Dedifferentiated amniotic fluid mesenchymal stem cell (primary cell): ENCODE results near the gene SLC46A1.
A peak's percentile ranks its signal among the peaks of the same experiment; 100 is the strongest.

Source experiments
- DNase-seq: peaks from one replicate; pipeline ENCODE4 v3.0.0-alpha.2; 2016; ENCODE audit errors: extremely low spot score

The SLC46A1 gene

DNA sequence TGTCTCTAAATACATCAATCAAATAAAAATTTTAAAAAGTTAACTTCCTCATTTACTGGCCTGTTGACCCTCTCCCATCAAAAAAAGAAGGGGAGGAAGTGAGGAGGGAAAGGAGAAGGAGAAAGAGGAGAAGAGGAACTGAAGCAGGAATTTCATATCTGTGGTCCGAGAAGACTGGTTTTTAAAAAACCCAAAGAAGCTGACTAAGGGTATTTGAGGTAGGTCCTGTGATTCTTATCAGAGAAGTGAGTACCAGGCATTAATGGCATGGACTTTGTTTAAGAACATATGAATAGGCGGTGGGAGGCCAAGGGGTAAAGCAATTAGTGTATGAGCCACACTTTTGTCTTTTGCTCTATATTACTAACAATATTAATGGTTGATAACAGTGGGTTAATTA, 2.0 kb downstream of the SLC46A1 start:
- DNase-seq, result no peak

DNA sequence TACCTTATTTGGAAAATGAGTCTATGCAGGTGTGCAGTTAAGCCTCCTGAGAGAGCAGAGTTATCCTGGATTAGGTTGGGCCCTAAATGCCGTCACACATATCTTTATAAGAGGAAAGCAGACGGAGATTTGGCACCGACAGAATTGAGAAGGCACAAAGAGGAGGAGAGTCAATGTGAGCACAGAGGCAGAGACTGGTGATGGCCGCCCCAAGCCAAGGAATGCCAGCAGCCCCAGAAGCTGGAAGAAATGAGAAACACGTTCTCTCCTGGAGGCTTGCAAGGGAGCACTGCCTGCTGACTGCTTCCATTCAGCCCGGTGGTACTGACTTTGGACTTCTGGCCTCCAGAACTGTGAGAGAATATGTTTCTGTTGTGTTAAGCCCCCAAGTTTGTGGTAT, 3.2 kb downstream of the SLC46A1 start:
- DNase-seq, result no peak

DNA sequence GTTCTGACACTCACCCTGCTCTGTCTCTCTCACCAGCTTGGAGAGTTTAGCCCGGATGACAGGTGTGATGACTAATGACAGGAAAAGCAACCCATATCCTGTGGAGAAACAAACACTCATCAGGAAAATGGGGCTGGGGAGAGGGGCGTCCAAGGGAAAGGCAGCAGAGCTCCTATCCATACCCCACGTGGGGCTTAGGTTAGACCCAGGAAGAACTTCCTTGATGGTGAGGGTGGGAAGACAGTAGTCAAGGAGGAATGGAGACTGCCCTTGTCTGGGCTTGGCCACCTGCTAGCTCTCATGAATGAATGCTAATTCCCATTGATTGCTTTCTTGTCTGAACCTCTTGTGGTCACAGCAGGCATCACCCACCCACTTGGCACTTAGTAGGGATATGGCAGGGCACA, 3.8 kb downstream of the SLC46A1 start:
- DNase-seq, result no peak

DNA sequence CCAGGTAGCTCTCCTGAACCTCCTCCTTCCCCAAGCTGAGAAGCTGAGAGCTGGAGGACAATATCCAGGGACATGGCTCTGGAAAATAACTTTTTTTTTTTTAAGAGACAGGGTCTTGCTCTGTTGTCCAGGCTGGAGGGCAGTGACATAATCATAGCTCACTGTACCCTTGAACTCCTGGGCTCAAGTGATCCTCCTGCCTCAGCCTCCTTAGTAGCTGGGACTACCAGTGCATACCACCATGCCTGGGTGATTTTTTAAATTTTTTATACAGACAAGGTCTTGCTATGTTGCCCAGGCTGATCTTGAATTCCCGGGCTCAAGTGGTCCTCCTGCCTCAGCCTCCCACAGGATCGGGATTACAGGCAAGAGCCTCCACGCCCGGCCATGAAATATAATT, 6.2 kb downstream of the SLC46A1 start:
- DNase-seq, result no peak

DNA sequence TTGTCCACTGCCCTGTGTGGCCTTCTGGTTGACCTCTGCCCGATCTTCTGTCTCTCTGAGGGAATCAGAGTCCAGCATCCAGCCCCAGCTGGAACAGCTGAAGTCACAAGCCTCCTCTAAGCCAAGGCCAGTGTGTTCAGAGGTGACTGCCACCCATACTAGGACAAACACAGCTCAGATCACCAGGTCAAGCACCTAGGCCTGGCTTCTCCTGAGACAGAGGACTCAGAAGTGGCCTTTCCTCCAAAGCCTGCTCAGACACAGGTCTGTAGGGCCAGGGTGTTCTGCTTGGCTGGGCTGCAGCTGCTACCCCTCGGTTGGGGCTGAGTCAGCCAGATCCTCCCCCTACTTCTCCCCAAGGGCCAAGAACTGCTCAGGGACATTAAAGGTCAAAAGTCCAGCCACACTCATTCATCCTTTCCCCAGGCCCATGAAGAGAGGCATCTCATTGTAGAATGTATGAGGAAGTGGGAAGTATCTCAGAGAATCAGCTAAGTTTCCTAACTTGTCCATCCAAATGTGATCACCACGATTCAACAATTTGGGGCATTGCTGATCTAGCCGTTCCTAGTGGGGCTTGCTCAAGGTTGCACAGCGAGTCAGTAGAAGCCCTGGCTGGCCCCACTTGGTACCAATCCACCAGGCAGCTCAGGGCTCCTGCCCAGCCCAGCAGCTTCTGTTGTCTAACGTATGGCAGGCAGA, 7.6 kb downstream of the SLC46A1 start:
- DNase-seq, result no peak

DNA sequence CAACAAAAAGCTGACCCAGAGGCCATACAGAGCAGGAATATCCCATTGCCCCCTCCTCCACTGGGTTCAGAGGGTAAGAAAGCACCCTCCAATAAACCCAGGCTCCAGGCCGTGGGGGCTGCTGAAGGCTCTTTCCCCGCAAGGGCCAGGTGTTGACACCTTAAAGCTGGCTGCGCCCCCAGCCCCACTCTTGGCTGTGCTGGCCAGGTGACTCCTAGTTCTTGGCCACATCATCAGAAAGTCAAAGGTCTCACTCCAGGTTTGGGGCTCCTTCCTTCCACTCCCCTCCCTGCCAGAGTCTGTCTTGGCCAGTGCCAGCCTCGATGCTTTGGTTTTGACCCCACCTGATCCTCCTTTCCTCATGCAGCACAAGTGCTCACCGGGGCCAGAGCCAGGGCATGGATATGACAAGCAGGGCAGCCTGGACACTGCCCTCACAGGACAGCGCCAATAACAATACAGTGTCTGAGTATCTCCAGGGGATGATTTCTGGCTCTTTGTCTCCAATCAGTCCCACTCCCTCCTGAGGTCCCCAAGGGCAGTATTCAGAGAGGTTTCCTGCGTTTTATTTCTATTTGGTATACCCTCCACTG, 8.2 kb downstream of the SLC46A1 start:
- DNase-seq, result no peak

GRCh38 chr17:28397275-28397674, 8.7 kb downstream of the SLC46A1 start:
- DNase-seq, result no peak

DNA sequence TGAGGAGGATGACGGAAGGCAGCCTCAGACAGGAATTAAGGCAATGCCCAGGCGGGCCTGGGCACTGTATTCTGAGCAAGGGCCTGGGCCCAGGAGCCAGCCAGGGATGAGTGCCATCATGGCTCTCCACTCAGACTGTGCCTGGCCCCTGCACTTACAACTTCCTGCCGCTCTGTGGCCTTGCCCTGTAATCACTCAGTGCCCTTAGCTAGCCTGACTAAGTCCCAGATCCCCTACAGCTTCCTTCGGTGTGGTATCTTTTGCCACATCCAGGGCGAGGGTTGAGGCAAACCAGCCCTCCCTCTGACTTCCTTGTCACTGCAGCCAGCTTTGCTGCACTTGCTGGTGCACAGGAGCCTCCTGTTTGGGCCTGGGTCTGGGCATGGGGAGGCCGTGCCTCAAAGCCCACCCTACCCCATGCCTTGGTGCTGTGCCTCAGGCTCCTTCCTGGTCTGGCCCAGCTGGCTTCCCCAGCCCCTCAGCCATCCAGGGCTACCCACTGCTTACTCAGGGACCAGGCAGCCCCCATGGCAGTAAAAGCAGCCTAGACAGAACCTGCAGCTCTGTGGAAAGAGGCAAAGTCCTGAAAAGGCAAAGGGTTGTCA, 9.3 kb downstream of the SLC46A1 start:
- no peak for DNase-seq

DNA sequence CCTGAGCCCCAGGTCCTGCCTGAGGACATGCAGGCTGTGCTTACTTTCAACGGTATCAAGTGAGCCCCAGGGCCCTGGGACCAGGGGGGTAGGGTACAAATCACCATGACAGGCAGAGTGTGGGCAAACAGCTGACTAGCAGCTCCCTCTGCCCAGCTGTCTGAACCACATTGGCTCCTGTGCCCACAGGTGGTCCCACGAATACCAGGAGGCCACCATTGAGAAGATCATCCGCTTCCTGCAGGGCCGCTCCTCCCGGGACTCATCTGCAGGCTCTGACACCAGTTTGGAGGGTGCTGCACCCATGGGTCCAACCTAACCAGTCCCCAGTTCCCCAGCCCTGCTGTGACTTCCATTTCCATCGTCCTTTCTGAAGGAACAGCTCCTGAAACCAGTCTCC, 10.0 kb downstream of the SLC46A1 start:
- DNase-seq, result no peak

- no peak for DNase-seq
Observed at GRCh38 chr17:28395426-28395825, 10.6 kb downstream of the SLC46A1 start.

GRCh38 chr17:28394337-28395116, 11.5 kb downstream of the SLC46A1 start:
- peak; percentile 33 for DNase-seq

- no peak for DNase-seq
Observed at GRCh38 chr17:28392491-28392890, 13.5 kb downstream of the SLC46A1 start.

- DNase-seq, result no peak
Observed at GRCh38 chr17:28391401-28391800, 14.6 kb downstream of the SLC46A1 start.

DNA sequence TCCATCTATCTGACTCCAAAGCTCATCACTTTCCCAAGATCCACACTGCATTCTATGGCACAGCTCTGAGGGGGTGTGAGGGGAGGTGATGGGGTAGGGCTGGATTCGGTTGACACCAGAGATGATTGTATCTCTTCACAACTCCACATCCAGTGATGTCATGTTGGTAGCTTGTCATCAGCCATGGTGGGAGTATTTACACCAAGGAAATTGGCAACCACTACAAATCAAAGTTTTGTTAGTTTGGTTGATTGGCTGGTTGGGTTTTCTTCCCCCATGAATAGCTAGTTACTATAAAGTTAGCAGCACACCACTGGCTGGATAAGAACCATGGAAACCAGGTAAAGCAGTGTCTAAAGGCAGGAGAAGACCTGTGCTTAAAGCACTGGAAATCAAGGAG, 15.0 kb downstream of the SLC46A1 start:
- DNase-seq, result no peak

DNA sequence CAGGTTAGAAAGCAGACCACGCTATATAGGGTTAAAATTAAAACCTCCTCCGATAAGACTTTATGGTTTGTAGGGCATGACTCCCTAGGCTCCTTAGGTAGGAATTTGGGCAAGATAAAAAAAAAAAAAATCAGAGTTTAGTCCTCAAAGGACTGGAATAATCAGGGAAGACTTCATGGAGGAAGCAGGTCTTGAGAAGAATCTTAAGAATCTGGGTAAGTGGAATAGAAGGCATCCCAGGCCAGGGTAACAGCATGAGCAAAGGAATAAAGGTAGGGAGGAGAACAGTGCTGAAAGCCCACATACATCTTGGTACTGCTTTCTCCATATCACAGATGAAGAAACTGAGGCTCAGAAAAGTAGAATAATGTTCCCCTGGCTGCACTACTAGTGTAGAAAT, 15.4 kb downstream of the SLC46A1 start:
- DNase-seq, result no peak

- DNase-seq, result no peak
Observed at GRCh38 chr17:28390141-28390540, 15.9 kb downstream of the SLC46A1 start.

- DNase-seq, result no peak
Observed at GRCh38 chr17:28388106-28388505, 17.9 kb downstream of the SLC46A1 start.

DNA sequence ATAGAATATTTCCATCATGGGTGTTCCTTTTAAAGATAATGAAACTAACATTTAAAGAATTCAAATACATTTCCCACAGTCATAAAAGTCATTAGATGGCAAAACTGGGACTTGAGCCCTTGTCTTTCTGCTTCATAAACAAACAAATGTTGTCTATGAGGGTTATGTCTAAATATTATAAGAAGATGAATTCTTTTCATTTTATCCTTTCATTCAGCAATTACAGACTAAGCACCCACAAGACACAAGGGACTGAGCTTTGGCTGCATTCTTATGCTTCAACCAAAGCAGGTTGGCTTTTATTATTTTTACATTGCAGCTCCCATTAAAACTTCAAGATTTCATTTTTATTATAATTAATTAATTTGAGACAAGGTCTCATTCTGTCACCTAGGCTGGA, 19.6 kb downstream of the SLC46A1 start:
- no peak for DNase-seq

DNA sequence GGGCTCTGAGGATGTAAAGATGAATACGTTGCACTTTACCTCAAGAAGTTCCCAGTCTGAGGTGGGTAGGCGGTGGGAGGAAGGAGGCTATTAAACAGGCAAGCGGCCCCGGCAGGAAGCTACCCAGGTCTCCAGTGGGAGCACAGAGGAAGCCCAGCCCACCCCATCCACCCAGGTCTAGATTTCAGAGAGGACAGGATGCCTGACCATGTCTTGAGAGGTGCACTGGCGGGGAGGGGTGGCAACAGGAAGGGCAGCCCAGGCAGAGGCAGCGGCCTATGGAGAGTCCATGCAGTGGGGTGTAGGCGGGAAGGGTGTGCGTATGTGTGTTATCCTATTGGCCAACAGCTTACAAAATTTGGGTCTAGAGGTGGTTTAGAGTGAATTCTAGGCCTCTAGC, 20.6 kb downstream of the SLC46A1 start:
- no peak for DNase-seq

- no peak for DNase-seq
Observed at GRCh38 chr17:28385037-28385400, 21.0 kb downstream of the SLC46A1 start.

DNA sequence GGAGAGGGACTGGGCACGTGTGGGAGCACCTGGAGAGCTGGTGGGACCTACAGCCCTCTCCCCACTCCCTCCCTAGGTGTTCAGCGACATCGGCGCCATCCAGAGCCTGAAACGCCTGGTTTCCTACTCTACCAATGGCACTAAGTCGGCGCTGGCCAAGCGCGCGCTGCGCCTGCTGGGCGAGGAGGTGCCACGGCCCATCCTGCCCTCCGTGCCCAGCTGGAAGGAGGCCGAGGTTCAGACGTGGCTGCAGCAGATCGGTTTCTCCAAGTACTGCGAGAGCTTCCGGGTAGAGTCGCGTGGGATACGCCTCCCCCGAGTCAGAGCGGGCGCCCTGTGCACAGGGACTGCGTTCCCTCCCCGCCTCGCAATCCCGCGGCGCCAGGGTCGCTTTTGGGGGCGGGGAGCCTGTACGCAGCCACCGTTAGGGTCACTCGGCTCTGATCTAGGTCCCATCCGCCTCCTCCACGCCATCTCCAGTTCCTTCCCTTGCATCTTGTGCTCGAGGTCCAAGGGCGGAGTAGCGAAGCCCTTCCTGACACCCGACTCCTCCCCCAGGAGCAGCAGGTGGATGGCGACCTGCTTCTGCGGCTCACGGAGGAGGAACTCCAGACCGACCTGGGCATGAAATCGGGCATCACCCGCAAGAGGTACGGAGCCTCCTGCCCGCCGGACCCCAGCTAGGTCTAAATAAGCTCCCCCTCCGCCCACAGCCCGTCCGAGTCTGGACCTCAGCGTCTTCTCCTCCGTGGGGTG, 21.6 kb downstream of the SLC46A1 start:
- DNase-seq, result no peak
